Measurements from ENCODE around the gene HOXB7. TPM values are rescaled to one million over a fixed set of nuclear protein-coding genes. Genes with fewer than 3 reads are reported as not detected.

HOXB7 gene
- total RNA-seq, 2 donors from 2014 or later = 0.63 to 7.2 TPM

- Histone ChIP-seq H3K27ac (no peak overlapping the region), H3K4me3 (no peak overlapping the region), H3K36me3 (no peaks in the 10 kb centered on the region), H3K9me3 (no peaks in the 10 kb centered on the region), H3K27me3 (replicated peaks; ENCODE audit: insufficient read depth) (peaks cover 49% of the 10 kb centered on the region), H3K4me1 (ENCODE audit: control insufficient read depth in 1 of 2, low read depth in 2 of 2) (no peaks in the 10 kb centered on the region)
- TF ChIP-seq CTCF (IDR thresholded peaks at IDR 0.05) = no peak
- DNase-seq (ENCODE audit: low spot score) (no peak), ATAC-seq (ENCODE audit: insufficient number of reproducible peaks, low FRiP score, low read depth) (no peak)
These were observed 23.8 kb upstream of the HOXB7 start for GRCh38 chr17:48634493-48635208.

- no peaks in the 10 kb centered on the region for H3K36me3 ChIP-seq
- H3K4me3 ChIP-seq = no peak overlapping the region
- no peak for TF ChIP-seq CTCF (IDR thresholded peaks at IDR 0.05)
- H3K9me3 ChIP-seq = no peaks in the 10 kb centered on the region
- ATAC-seq (ENCODE audit: insufficient number of reproducible peaks, low FRiP score, low read depth) (no peak), DNase-seq (ENCODE audit: low spot score) (no peak)
- no peaks in the 10 kb centered on the region for H3K4me1 ChIP-seq (ENCODE audit: control insufficient read depth in 1 of 2, low read depth in 2 of 2)
- H3K27ac ChIP-seq = no peak overlapping the region
- H3K27me3 ChIP-seq (replicated peaks; ENCODE audit: insufficient read depth) = peaks cover 49% of the 10 kb centered on the region
These were observed 22.5 kb upstream of the HOXB7 start for GRCh38 chr17:48633266-48633677.

- no peaks in the 10 kb centered on the region for H3K36me3 ChIP-seq
- H3K4me1 ChIP-seq (ENCODE audit: control insufficient read depth in 1 of 2, low read depth in 2 of 2) = no peaks in the 10 kb centered on the region
- H3K27ac ChIP-seq = no peak overlapping the region
- DNase-seq (ENCODE audit: low spot score) = no peak
- H3K9me3 ChIP-seq = no peaks in the 10 kb centered on the region
- no peak overlapping the region for H3K4me3 ChIP-seq
- no peak for TF ChIP-seq CTCF (IDR thresholded peaks at IDR 0.05)
- no peak for ATAC-seq (ENCODE audit: insufficient number of reproducible peaks, low FRiP score, low read depth)
- H3K27me3 ChIP-seq (replicated peaks; ENCODE audit: insufficient read depth) = peaks cover 53% of the 10 kb centered on the region
These were observed 21.9 kb upstream of the HOXB7 start for GRCh38 chr17:48632579-48633265.

GRCh38 chr17:48631693-48632578 is 21.1 kb upstream of the HOXB7 start:
- no peak for ATAC-seq (ENCODE audit: insufficient number of reproducible peaks, low FRiP score, low read depth)
- no peak for DNase-seq (ENCODE audit: low spot score)
- H3K36me3 ChIP-seq = no peaks in the 10 kb centered on the region

More at GRCh38 chr17:48631693-48632578, 21.1 kb upstream of the HOXB7 start:
- TF ChIP-seq CTCF (IDR thresholded peaks at IDR 0.05) = no peak
- peaks cover 58% of the 10 kb centered on the region for H3K27me3 ChIP-seq (replicated peaks; ENCODE audit: insufficient read depth)
- no peak overlapping the region for H3K4me3 ChIP-seq
- no peaks in the 10 kb centered on the region for H3K9me3 ChIP-seq
- no peaks in the 10 kb centered on the region for H3K4me1 ChIP-seq (ENCODE audit: control insufficient read depth in 1 of 2, low read depth in 2 of 2)
- H3K27ac ChIP-seq = no peak overlapping the region

Measured in thoracic aorta (tissue), 2 donors.